Measurements from ENCODE around the gene CXCL5.

Gene CXCL5

GRCh38 chr4:74041418-74041817 lies 42.9 kb upstream of the CXCL5 start:
- DNase-seq (ENCODE audit: low read depth): no peak
- no peak overlapping the region for H3K4me3 ChIP-seq (ENCODE audit: low read depth, low read length)
- no peak for TF ChIP-seq CTCF (conservative IDR thresholded peaks at IDR 0.05; ENCODE audit: low read depth, low read length)

- no peak for DNase-seq (ENCODE audit: low read depth)
- H3K4me3 ChIP-seq (ENCODE audit: low read depth, low read length): peak overlapping the region; percentile 82
- no peak for TF ChIP-seq CTCF (conservative IDR thresholded peaks at IDR 0.05; ENCODE audit: low read depth, low read length)
Observed at GRCh38 chr4:74039315-74039763, 40.9 kb upstream of the CXCL5 start.

- peak; percentile 21 for TF ChIP-seq CTCF (conservative IDR thresholded peaks at IDR 0.05; ENCODE audit: low read depth, low read length)
- DNase-seq (ENCODE audit: low read depth): peak; percentile 62
- H3K4me3 ChIP-seq (ENCODE audit: low read depth, low read length): peak within 1 kb of the TSS; percentile 82
Observed at GRCh38 chr4:74038425-74039314, 40.2 kb upstream of the CXCL5 start, which contains the start of gene CXCL3. Gene CXCL3 (minus strand): TSS chr4:74038689. CDS start chr4:74038611, 78 bp downstream.

- no peak for DNase-seq (ENCODE audit: low read depth)
- H3K4me3 ChIP-seq (ENCODE audit: low read depth, low read length): peak overlapping the region; percentile 82
- peak; percentile 1 for TF ChIP-seq CTCF (conservative IDR thresholded peaks at IDR 0.05; ENCODE audit: low read depth, low read length)
Observed at GRCh38 chr4:74038086-74038424, 39.6 kb upstream of the CXCL5 start.

- no peak for DNase-seq (ENCODE audit: low read depth)
- TF ChIP-seq CTCF (conservative IDR thresholded peaks at IDR 0.05; ENCODE audit: low read depth, low read length): no peak
- peak overlapping the region; percentile 82 for H3K4me3 ChIP-seq (ENCODE audit: low read depth, low read length)
Observed at GRCh38 chr4:74037076-74037955, 38.8 kb upstream of the CXCL5 start.

GRCh38 chr4:74033739-74034138 lies 35.3 kb upstream of the CXCL5 start:
- no peak for DNase-seq (ENCODE audit: low read depth)
- TF ChIP-seq CTCF (conservative IDR thresholded peaks at IDR 0.05; ENCODE audit: low read depth, low read length): no peak
- no peak overlapping the region for H3K4me3 ChIP-seq (ENCODE audit: low read depth, low read length)

All from choroid plexus epithelial cell (primary cell).